ENCODE results near the gene HMG20A. TPM values are rescaled to one million over a fixed set of nuclear protein-coding genes. Genes with fewer than 3 reads are reported as not detected.

HMG20A gene
- total and polyA plus RNA-seq, 2 of the 13 experiments (the other 11 are each of a cell fraction or from before 2014, with no cell fraction given): 28.0 to 35.2 TPM

GRCh38 chr15:77414789-77415442 lies 5.8 kb upstream of the HMG20A start:
- H3K4me2 ChIP-seq (ENCODE audit: low read depth, low read length): no peak overlapping the region
- 93% methylated on average over 2 of the region's 2 CpGs for WGBS (ENCODE audit: low lambda C conversion rate)
- peaks cover 9% of the 10 kb centered on the region; the same call in 1 of the 2 replicates for H4K20me1 ChIP-seq (ENCODE audit: insufficient read depth, low read length)
- DNase-seq (ENCODE audit: low spot score): no peak
- no peak for TF ChIP-seq ZNF670 (CRISPR knock-in tag; IDR thresholded peaks at IDR 0.05; ENCODE audit: borderline replicate concordance)
- no peak for TF ChIP-seq GTF3A (CRISPR knock-in tag; conservative IDR thresholded peaks at IDR 0.05)
- no peak for TF ChIP-seq CHD2 (IDR thresholded peaks at IDR 0.05; ENCODE audit: low read depth, low read length)
- no peak for TF ChIP-seq PBX2 (CRISPR knock-in tag; IDR thresholded peaks at IDR 0.05)
- TF ChIP-seq NR1H2 (CRISPR knock-in tag; IDR thresholded peaks at IDR 0.05; ENCODE audit: borderline replicate concordance, low read depth): no peak
- TF ChIP-seq ZBTB38 (CRISPR knock-in tag; IDR thresholded peaks at IDR 0.05): no peak
- no peak for TF ChIP-seq ISL2 (CRISPR knock-in tag; IDR thresholded peaks at IDR 0.05)
- no peak for ATAC-seq
- H3K27ac ChIP-seq (ENCODE audit: extremely low read length, insufficient read depth, low read length): no peak overlapping the region
- ChIA-PET CTCF (ENCODE audit: low intra/inter-chr PET ratio, low total read pairs) (no interaction called here), POLR2A (no interaction called here)
- H3K79me2 ChIP-seq (ENCODE audit: insufficient read depth, low read length): peaks cover 85% of the 10 kb centered on the region
- H3K27me3 ChIP-seq (ENCODE audit: control insufficient read depth in 1 of 2, insufficient read depth in 2 of 2, low read length in 2 of 2): no peaks in the 10 kb centered on the region; a peak in 1 of 5 replicates
- H3K36me3 ChIP-seq (replicated peaks in 1 of 2; ENCODE audit: control insufficient read depth in 1 of 2, insufficient read depth in 2 of 2, low read length in 2 of 2): no peaks in the 10 kb centered on the region
- intact Hi-C loops (cut with micrococcal nuclease; ENCODE audit: unreplicated experiment): no loop called here
- FAIRE-seq: no peak
- in situ Hi-C loops (cut with HindIII; ENCODE audit: extremely low pct_ligation_motif_present, low pct_unique_long_range_greater_than_20kb): no loop called here
- H3K4me1 ChIP-seq (ENCODE audit: insufficient read depth, low read length): peaks cover 37% of the 10 kb centered on the region
- H3K9me3 ChIP-seq (ENCODE audit: low read length): no peaks in the 10 kb centered on the region
- H2AFZ ChIP-seq (ENCODE audit: low read length): no peak overlapping the region
- H3K9ac ChIP-seq (ENCODE audit: insufficient read depth, low read depth, low read length): no peak overlapping the region
- no peak overlapping the region for H3K4me3 ChIP-seq (replicated peaks in 1 of 3; ENCODE audit: insufficient read depth in 1 of 3, low read depth in 2 of 3, low read length in 3 of 3)
- no TSS peak for BruUV-seq (replicated peaks)

Data from HepG2 (cell line).